Tibial nerve (tissue), 4 donors: ENCODE data around the gene RAB5IF. TPM values are rescaled to one million over a fixed set of nuclear protein-coding genes. Genes with fewer than 3 reads are reported as not detected.

Experiments used
- DNase-seq, 2 donors: peaks; one replicate each; pipeline ENCODE4 v3.0.0-alpha.2; 2019; ENCODE audit warnings: low spot score in 2 of 2
- H3K27ac ChIP-seq, 4 donors: fragments of 200-600 bp; sonication (generic) in 3 of 4; one replicate each; pipeline ENCODE4 v1.5.1; 2017 to 2019; ENCODE audit warnings: mild to moderate bottlenecking in 1 of 4
- H3K27me3 ChIP-seq, 2 donors: fragments of 200-600 bp; sonication (generic) in 1 of 2; one replicate each; pipeline versions ENCODE4 v1.5.1 to v1.6.0; 2017 to 2019
- H3K36me3 ChIP-seq, 3 donors: fragments of 200-600 bp; sonication (generic); one replicate each; pipeline ENCODE4 v1.5.1; 2018 to 2019
- H3K4me1 ChIP-seq, 4 donors: fragments of 200-600 bp; sonication (generic) in 3 of 4; one replicate each; pipeline ENCODE4 v1.5.1; 2017 to 2019
- H3K4me3 ChIP-seq, 4 donors: fragments of 200-600 bp; sonication (generic) in 3 of 4; one replicate each; pipeline ENCODE4 v1.5.1; 2017 to 2019; ENCODE audit warnings: mild to moderate bottlenecking in 1 of 4, moderate library complexity in 1 of 4
- H3K9me3 ChIP-seq, 4 donors: fragments of 200-600 bp; sonication (generic) in 3 of 4; one replicate each; pipeline ENCODE4 v1.5.1; 2017 to 2019
- CTCF ChIP-seq, 5 experiments: fragments of 200-600 bp in 3 of 5; fragments of 450-650 bp in 2 of 5; sonication (generic) in 3 of 5; IDR thresholded peaks; one replicate each; pipeline ENCODE4 v1.5.1; 2016 to 2019; ENCODE audit warnings: antibody characterized with exemption in 5 of 5, mild to moderate bottlenecking in 3 of 5, moderate library complexity in 2 of 5
- EP300 ChIP-seq, 2 donors: sonication (generic); formaldehyde crosslinking; IDR thresholded peaks; one replicate each; pipeline ENCODE4 v1.6.1; 2017; ENCODE audit warnings: antibody characterized with exemption in 2 of 2, mild to moderate bottlenecking in 1 of 2
- POLR2A ChIP-seq, 2 donors: fragments of 450-650 bp; IDR thresholded peaks; one replicate each; pipeline ENCODE4 v1.6.1; 2017; ENCODE audit warnings: antibody characterized with exemption in 2 of 2, mild to moderate bottlenecking in 2 of 2, moderate library complexity in 2 of 2
- WGBS, 2 donors: methylation state at CpG; one replicate each; pipeline ENCODE4 v1.1.5; 2018; 5-methylcytosine and 5-hydroxymethylcytosine counted together
- small RNA-seq: library from RNA; depleted of rRNA; stranded (forward); fragments of <200 nt; gene quantifications from one replicate; pipeline ENCODE3, GENCODE V24; 2016
- total RNA-seq, 4 donors: library from RNA; depleted of rRNA; stranded (reverse); fragments of >200 nt; gene quantifications; one replicate each; pipeline ENCODE4 v1.1.0, GENCODE V29; 2016

Gene RAB5IF
- total RNA-seq, 4 donors from 2014 or later: 44.6 to 62.7 (median 53.3) TPM

DNA sequence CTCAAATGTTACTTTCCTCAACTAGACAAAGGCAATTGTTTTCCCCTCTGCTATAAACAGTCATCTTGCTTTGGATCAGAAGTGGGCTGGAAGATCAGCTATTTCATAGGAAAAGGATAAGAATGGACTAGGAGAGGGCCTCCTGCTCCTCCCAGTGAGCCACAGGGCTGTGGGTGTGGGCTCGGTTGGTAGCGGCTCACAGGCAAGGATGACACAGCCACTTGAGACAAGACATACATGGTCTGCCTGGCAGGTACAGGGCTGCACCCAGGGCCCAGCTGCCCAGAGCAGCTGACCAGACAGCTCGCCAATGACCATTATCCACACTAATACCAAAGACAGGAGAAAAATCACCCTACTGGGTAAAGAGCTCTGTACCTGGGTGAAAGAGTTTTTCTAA is 49.4 kb downstream of the RAB5IF start:
- no peaks in the 10 kb centered on the region for H3K9me3 ChIP-seq
- no peak for DNase-seq
- TF ChIP-seq CTCF (IDR thresholded peaks at IDR 0.05) (no peak), EP300 (IDR thresholded peaks at IDR 0.05) (no peak), POLR2A (IDR thresholded peaks at IDR 0.05) (no peak)
- H3K36me3 ChIP-seq: peaks cover 0 to 83% (median 2%) of the 10 kb centered on the region in 3 donors
- no peaks in the 10 kb centered on the region for H3K4me1 ChIP-seq
- no peak overlapping the region for H3K4me3 ChIP-seq
- no peak overlapping the region for H3K27ac ChIP-seq
- H3K27me3 ChIP-seq: no peaks in the 10 kb centered on the region
- 94 to 97% methylated on average over 3 of the region's 3 CpGs for WGBS, 2 donors

DNA sequence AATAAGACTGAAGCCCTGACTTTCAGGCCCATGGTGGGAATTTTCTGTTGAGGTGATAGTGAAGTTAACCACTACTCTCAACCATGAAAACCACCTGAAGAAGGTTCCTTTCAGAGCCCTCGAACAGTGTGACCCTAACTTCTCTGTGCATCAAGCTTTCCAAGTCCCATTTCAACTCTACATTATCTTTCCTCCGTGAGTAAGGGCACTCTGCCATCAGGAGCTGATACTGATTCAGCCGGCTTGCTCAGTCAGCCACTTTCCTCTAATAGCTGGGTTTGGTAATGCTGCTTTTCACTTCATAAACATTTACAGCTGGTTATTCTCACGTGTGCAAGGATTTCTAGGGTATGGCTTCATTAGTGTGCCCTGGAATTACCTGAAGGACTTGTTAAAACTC is 51.2 kb downstream of the RAB5IF start:
- no peak for DNase-seq
- Histone ChIP-seq H3K9me3 (no peaks in the 10 kb centered on the region), H3K36me3 (peaks cover 0 to 88% (median 2%) of the 10 kb centered on the region in 3 donors), H3K4me3 (no peak overlapping the region), H3K27me3 (no peaks in the 10 kb centered on the region), H3K4me1 (no peaks in the 10 kb centered on the region), H3K27ac (no peak overlapping the region)
- TF ChIP-seq EP300 (IDR thresholded peaks at IDR 0.05) (no peak), CTCF (IDR thresholded peaks at IDR 0.05) (no peak), POLR2A (IDR thresholded peaks at IDR 0.05) (no peak)
- WGBS, 2 donors: 77 to 81% methylated on average over 4 of the region's 4 CpGs

- no peak overlapping the region for H3K27ac ChIP-seq
- H3K4me3 ChIP-seq: no peak overlapping the region
- H3K36me3 ChIP-seq: peaks cover 0 to 88% (median 2%) of the 10 kb centered on the region in 3 donors
- no peak for TF ChIP-seq EP300 (IDR thresholded peaks at IDR 0.05)
- TF ChIP-seq CTCF (IDR thresholded peaks at IDR 0.05): no peak
- no peak for TF ChIP-seq POLR2A (IDR thresholded peaks at IDR 0.05)
- no peaks in the 10 kb centered on the region for H3K27me3 ChIP-seq
- H3K4me1 ChIP-seq: no peaks in the 10 kb centered on the region
- WGBS, 2 donors: 73% methylated on average over 3 of the region's 3 CpGs
- no peak for DNase-seq
- no peaks in the 10 kb centered on the region for H3K9me3 ChIP-seq
Observed at GRCh38 chr20:36658300-36658699, 52.7 kb downstream of the RAB5IF start.

Small RNA genes within 50 kb of the gene (small RNA-seq; reads per million reads assigned to genes)
- gene RF00017: not detected

Other genes starting within 250 kb of the RAB5IF start
- 100 to 1,000 TPM; 140 to 245 (median 219) TPM for gene MYL9, start 64.3 kb upstream of the RAB5IF start, total RNA-seq
- gene TGIF2, start 32.2 kb upstream of the RAB5IF start, total RNA-seq: 10 to 100 TPM; 13.2 to 27.7 (median 19.6) TPM
- under 1 TPM in 3 of 4 donors, not detected in 1; 0.20 to 0.30 (median 0.21) TPM for gene SLA2, start 40.4 kb downstream of the RAB5IF start, total RNA-seq
- gene NDRG3, start 140.3 kb downstream of the RAB5IF start, total RNA-seq: 10 to 100 TPM; 13.9 to 21.9 (median 19.2) TPM
- 10 to 100 TPM in 2 of 4 donors, 1 to 10 TPM in 2; 5.4 to 14.9 (median 8.6) TPM for gene DSN1, start 168.0 kb downstream of the RAB5IF start, total RNA-seq